Neural cell (in vitro differentiated cells): ENCODE data around the gene FILIP1L. TPM values are rescaled to one million over a fixed set of nuclear protein-coding genes. Genes with fewer than 3 reads are reported as not detected.

ENCODE experiments used
- H2AFZ ChIP-seq: fragments of 200-600, 300-800 bp; sonication (generic), shearing (Covaris generic); 2 replicates; pipeline ENCODE4 v1.6.0; 2014; ENCODE audit warnings: low read depth, mild to moderate bottlenecking, antibody characterized with exemption, low read length, moderate library complexity
- H3F3A ChIP-seq: fragments of 200-600 bp; shearing (Covaris generic); 2 replicates; pipeline ENCODE4 v1.6.1; 2016; ENCODE audit warnings: mild to moderate bottlenecking, moderate library complexity, mixed read lengths, antibody characterized with exemption, low read length; ENCODE audit not compliant: insufficient read depth, poor library complexity, severe bottlenecking
- H3K27ac ChIP-seq: fragments of 200-600, 300-800 bp; sonication (generic), shearing (Covaris generic); 2 replicates; pipeline ENCODE4 v1.5.1; 2014; ENCODE audit warnings: mild to moderate bottlenecking, low read length, moderate library complexity
- H3K27me3 ChIP-seq: fragments of 300-800, 200-600 bp; sonication (generic), shearing (Covaris generic); 2 replicates; pipeline ENCODE4 v1.6.0; 2014; ENCODE audit warnings: mild to moderate bottlenecking, low read depth, low read length, moderate library complexity; ENCODE audit not compliant: insufficient read depth
- H3K36me3 ChIP-seq: fragments of 300-800, 200-600 bp; sonication (generic), shearing (Covaris generic); 2 replicates; pipeline ENCODE4 v1.5.1; 2014; ENCODE audit warnings: mild to moderate bottlenecking, antibody characterized with exemption, low read length, moderate library complexity; ENCODE audit not compliant: insufficient read depth
- H3K4me2 ChIP-seq: fragments of 300-800, 200-600 bp; sonication (generic), shearing (Covaris generic); 2 replicates; pipeline ENCODE4 v1.6.0; 2014; ENCODE audit warnings: mild to moderate bottlenecking, low read length
- H3K4me3 ChIP-seq: fragments of 300-800, 200-600 bp; sonication (generic), shearing (Covaris generic); 2 replicates; pipeline ENCODE4 v1.5.1; 2014; ENCODE audit warnings: mild to moderate bottlenecking, low read length, moderate library complexity
- H3K79me2 ChIP-seq: fragments of 200-600 bp; shearing (Covaris generic); replicated peaks from 2 replicates; pipeline ENCODE4 v1.6.0; 2014; ENCODE audit warnings: mild to moderate bottlenecking, low read length, moderate library complexity; ENCODE audit not compliant: insufficient read depth
- H3K9ac ChIP-seq: fragments of 300-800, 200-600 bp; sonication (generic), shearing (Covaris generic); 2 replicates; pipeline ENCODE4 v1.6.1; 2016; ENCODE audit warnings: mild to moderate bottlenecking, low read length, mixed read lengths
- H3K9me2 ChIP-seq: fragments of 200-600 bp; shearing (Covaris generic); 2 replicates; pipeline ENCODE4 v1.6.1; 2016; ENCODE audit warnings: mild to moderate bottlenecking, low read length, mixed read lengths; ENCODE audit not compliant: insufficient read depth
- H3K9me3 ChIP-seq: fragments of 200-600, 300-800 bp; sonication (generic), shearing (Covaris generic); 2 replicates; pipeline ENCODE4 v1.6.1; 2016; ENCODE audit warnings: mild to moderate bottlenecking, mixed run types, low read length, moderate library complexity, mixed read lengths
- H4K20me1 ChIP-seq: fragments of 200-600 bp; shearing (Covaris generic); 2 replicates; pipeline ENCODE4 v1.6.1; 2016; ENCODE audit warnings: mild to moderate bottlenecking, mixed run types; ENCODE audit not compliant: insufficient read depth
- EP300 ChIP-seq: fragments of 450-650 bp; conservative IDR thresholded peaks from 2 replicates; pipeline ENCODE4 v1.6.1; 2014; ENCODE audit warnings: antibody characterized with exemption, mild to moderate bottlenecking, moderate library complexity; ENCODE audit not compliant: poor library complexity, severe bottlenecking
- EZH2 ChIP-seq: fragments of 200-600, 300-800 bp; shearing (Covaris generic), sonication (generic); IDR thresholded peaks from 2 replicates; pipeline ENCODE4 v1.6.1; 2014; ENCODE audit warnings: antibody characterized with exemption, low read length, borderline replicate concordance, mild to moderate bottlenecking; ENCODE audit not compliant: insufficient read depth, poor library complexity, severe bottlenecking
- MXI1 ChIP-seq: fragments of 450-650 bp; conservative IDR thresholded peaks from 2 replicates; pipeline ENCODE4 v1.6.1; 2014; ENCODE audit warnings: antibody characterized with exemption, mild to moderate bottlenecking; ENCODE audit not compliant: poor library complexity, severe bottlenecking
- POLR2AphosphoS5 ChIP-seq: IDR thresholded peaks from 2 replicates; pipeline ENCODE4 v1.6.1; 2012
- RAD21 ChIP-seq: fragments of 450-650 bp; conservative IDR thresholded peaks from 2 replicates; pipeline ENCODE4 v1.6.1; 2014; ENCODE audit warnings: antibody characterized with exemption, mild to moderate bottlenecking, moderate library complexity
- SMC3 ChIP-seq: fragments of 450-650 bp; conservative IDR thresholded peaks from 2 replicates; pipeline ENCODE4 v1.6.1; 2014; ENCODE audit warnings: antibody characterized with exemption, mild to moderate bottlenecking, moderate library complexity; ENCODE audit not compliant: poor library complexity
- TAF1 ChIP-seq: IDR thresholded peaks from 2 replicates; pipeline ENCODE4 v1.6.1; 2012; ENCODE audit warnings: low read depth
- polyA plus RNA-seq: library from polyadenylated mRNA; depleted of rRNA; stranded (reverse); fragments of >200 nt; gene quantifications from 2 replicates; pipeline ENCODE4 v1.2.3, GENCODE V29; 2014
- TF ChIP-seq, protein P1 (sequence below): IDR thresholded peaks from 2 replicates; pipeline ENCODE4 v1.6.1; 2012; ENCODE audit warnings: borderline replicate concordance
- TF ChIP-seq, protein P2 (sequence below): fragments of 450-650 bp; IDR thresholded peaks from 2 replicates; pipeline ENCODE4 v1.5.1; 2014; ENCODE audit warnings: antibody characterized with exemption, mild to moderate bottlenecking, moderate library complexity; ENCODE audit not compliant: poor library complexity, severe bottlenecking

Gene FILIP1L
- polyA plus RNA-seq, 1 donor from 2014 or later: 0.27 TPM

DNA sequence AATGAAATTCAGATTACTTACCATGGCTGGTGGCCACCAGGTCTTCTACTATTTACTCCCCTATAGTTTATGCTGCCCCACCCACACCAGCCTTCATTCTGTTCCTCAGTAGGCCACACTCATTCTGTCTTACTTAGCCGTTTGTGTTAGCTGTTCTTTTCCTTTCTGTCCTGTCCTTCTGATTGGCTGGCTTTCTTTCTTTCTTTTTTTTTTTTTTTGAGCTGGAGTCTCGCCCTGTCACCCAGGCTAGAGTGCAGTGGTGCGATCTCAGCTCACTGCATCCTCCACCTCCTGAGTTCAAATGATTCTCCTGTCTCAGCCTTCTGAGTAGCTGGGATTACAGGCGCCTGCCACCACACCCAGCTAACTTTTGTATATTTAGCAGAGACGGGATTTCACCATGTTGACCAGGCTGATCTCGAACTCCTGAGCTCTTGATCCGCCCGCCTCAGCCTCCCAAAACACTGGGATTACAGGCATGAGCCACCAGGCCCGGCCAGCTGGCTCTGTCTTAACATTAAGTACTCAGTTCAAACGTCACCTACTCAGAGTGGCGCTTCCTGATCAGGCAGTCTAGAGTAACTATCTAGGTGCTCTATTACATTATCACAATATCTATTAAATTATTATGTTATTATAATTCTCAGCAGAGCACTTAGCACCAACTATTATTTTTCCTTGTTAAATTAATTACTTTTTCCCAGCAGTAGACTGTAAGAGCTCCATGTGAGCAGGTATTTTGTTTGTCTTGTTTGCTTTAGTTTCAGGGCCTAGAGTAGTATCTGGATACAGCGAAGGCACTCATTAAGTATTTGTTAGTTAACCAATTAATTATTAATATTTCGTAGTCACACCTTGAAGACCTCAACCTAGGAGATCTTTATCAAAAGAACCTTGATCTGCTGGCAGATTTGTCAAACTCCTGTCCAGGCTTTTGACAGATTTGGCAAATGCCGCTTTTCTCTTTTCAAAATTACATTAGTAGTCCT, 290.3 kb downstream of the FILIP1L start:
- H3K36me3 ChIP-seq: no peaks in the 10 kb centered on the region
- no peak overlapping the region for H3K9ac ChIP-seq
- H3K9me3 ChIP-seq: no peaks in the 10 kb centered on the region
- H3F3A ChIP-seq: no peaks in the 10 kb centered on the region
- H2AFZ ChIP-seq: no peak overlapping the region
- H3K27me3 ChIP-seq: no peaks in the 10 kb centered on the region
- H3K27ac ChIP-seq: no peak overlapping the region
- H3K4me2 ChIP-seq: no peak overlapping the region
- H3K9me2 ChIP-seq: no peaks in the 10 kb centered on the region
- no peak for TF ChIP-seq POLR2AphosphoS5
- TF ChIP-seq, protein P1, sequence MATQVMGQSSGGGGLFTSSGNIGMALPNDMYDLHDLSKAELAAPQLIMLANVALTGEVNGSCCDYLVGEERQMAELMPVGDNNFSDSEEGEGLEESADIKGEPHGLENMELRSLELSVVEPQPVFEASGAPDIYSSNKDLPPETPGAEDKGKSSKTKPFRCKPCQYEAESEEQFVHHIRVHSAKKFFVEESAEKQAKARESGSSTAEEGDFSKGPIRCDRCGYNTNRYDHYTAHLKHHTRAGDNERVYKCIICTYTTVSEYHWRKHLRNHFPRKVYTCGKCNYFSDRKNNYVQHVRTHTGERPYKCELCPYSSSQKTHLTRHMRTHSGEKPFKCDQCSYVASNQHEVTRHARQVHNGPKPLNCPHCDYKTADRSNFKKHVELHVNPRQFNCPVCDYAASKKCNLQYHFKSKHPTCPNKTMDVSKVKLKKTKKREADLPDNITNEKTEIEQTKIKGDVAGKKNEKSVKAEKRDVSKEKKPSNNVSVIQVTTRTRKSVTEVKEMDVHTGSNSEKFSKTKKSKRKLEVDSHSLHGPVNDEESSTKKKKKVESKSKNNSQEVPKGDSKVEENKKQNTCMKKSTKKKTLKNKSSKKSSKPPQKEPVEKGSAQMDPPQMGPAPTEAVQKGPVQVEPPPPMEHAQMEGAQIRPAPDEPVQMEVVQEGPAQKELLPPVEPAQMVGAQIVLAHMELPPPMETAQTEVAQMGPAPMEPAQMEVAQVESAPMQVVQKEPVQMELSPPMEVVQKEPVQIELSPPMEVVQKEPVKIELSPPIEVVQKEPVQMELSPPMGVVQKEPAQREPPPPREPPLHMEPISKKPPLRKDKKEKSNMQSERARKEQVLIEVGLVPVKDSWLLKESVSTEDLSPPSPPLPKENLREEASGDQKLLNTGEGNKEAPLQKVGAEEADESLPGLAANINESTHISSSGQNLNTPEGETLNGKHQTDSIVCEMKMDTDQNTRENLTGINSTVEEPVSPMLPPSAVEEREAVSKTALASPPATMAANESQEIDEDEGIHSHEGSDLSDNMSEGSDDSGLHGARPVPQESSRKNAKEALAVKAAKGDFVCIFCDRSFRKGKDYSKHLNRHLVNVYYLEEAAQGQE: no peak
- no peak for TF ChIP-seq MXI1
- no peak for TF ChIP-seq SMC3
- no peak for TF ChIP-seq TAF1
- no peak for TF ChIP-seq EP300
- no peak for TF ChIP-seq EZH2
- TF ChIP-seq RAD21: no peak
- TF ChIP-seq, protein P2, sequence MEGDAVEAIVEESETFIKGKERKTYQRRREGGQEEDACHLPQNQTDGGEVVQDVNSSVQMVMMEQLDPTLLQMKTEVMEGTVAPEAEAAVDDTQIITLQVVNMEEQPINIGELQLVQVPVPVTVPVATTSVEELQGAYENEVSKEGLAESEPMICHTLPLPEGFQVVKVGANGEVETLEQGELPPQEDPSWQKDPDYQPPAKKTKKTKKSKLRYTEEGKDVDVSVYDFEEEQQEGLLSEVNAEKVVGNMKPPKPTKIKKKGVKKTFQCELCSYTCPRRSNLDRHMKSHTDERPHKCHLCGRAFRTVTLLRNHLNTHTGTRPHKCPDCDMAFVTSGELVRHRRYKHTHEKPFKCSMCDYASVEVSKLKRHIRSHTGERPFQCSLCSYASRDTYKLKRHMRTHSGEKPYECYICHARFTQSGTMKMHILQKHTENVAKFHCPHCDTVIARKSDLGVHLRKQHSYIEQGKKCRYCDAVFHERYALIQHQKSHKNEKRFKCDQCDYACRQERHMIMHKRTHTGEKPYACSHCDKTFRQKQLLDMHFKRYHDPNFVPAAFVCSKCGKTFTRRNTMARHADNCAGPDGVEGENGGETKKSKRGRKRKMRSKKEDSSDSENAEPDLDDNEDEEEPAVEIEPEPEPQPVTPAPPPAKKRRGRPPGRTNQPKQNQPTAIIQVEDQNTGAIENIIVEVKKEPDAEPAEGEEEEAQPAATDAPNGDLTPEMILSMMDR: no peak
- H4K20me1 ChIP-seq: no peaks in the 10 kb centered on the region
- no peak overlapping the region for H3K4me3 ChIP-seq
- H3K79me2 ChIP-seq: no peaks in the 10 kb centered on the region

DNA sequence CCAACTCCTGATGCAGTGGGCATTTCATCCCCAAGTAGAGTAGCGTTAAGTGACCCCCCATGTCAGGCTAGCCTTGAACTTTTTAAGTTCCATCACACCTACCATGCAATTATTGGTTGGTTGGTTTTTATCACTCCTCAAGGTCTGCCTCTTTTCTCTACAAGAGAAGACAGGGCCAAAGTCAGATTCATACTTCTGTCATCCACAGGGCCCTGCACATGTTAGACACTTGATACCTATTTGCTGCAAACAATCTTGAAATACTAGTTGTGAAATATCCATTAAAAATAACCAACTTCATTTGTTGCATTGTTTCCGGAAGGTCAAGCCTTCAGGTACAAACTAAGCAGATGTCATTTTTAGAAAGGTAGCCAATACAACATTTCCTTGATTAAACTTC, 295.5 kb downstream of the FILIP1L start:
- H2AFZ ChIP-seq: no peak overlapping the region
- H3K27ac ChIP-seq: no peak overlapping the region
- no peaks in the 10 kb centered on the region for H3K36me3 ChIP-seq
- TF ChIP-seq TAF1: no peak
- TF ChIP-seq EP300: no peak
- TF ChIP-seq RAD21: no peak
- TF ChIP-seq, protein P1: no peak
- TF ChIP-seq EZH2: no peak
- no peak for TF ChIP-seq MXI1
- TF ChIP-seq POLR2AphosphoS5: no peak
- no peak for TF ChIP-seq SMC3
- TF ChIP-seq, protein P2: no peak
- H3K4me3 ChIP-seq: peak overlapping the region; percentile 91
- no peaks in the 10 kb centered on the region for H4K20me1 ChIP-seq
- peak overlapping the region; percentile 59 for H3K4me2 ChIP-seq
- H3K9ac ChIP-seq: no peak overlapping the region
- H3K27me3 ChIP-seq: no peaks in the 10 kb centered on the region
- no peaks in the 10 kb centered on the region for H3F3A ChIP-seq
- H3K9me2 ChIP-seq: no peaks in the 10 kb centered on the region
- no peaks in the 10 kb centered on the region for H3K79me2 ChIP-seq
- H3K9me3 ChIP-seq: no peaks in the 10 kb centered on the region
